ENCODE results near the gene CAST. TPM values are rescaled to one million over a fixed set of nuclear protein-coding genes. Genes with fewer than 3 reads are reported as not detected.

Gene CAST
- total RNA-seq, 1 donor from 2014 or later: 287 TPM

- Histone ChIP-seq H4K20me1 (ENCODE audit: insufficient read depth, low read length) (no peaks in the 10 kb centered on the region), H3K4me2 (ENCODE audit: low read length) (no peak overlapping the region), H2AFZ (ENCODE audit: low read depth, low read length) (no peak overlapping the region), H3K79me2 (ENCODE audit: insufficient read depth, low read length) (no peaks in the 10 kb centered on the region), H3K4me1 (ENCODE audit: insufficient read depth, low read length) (no peaks in the 10 kb centered on the region), H3K9ac (ENCODE audit: low read length) (no peak overlapping the region), H3K9me3 (ENCODE audit: insufficient read depth, low read depth, low read length) (no peaks in the 10 kb centered on the region), H3K4me3 (ENCODE audit: insufficient read depth, low read depth, low read length) (no peak overlapping the region), H3K36me3 (ENCODE audit: insufficient read depth, low read length) (no peaks in the 10 kb centered on the region), H3K27ac (ENCODE audit: low read depth, low read length) (no peak overlapping the region), H3K27me3 (ENCODE audit: insufficient read depth, low read length) (no peaks in the 10 kb centered on the region)
- Mint-ChIP-seq H3K36me3 (ENCODE audit: low read depth, unreplicated experiment) (no peaks in the 10 kb centered on the region), H3K9me3 (ENCODE audit: unreplicated experiment) (peaks cover 7% of the 10 kb centered on the region), H3K27ac (ENCODE audit: unreplicated experiment) (no peak overlapping the region), H3K4me1 (ENCODE audit: low read depth, unreplicated experiment) (peaks cover 17% of the 10 kb centered on the region), H3K27me3 (ENCODE audit: low read depth, unreplicated experiment) (peaks cover 2% of the 10 kb centered on the region), H3K4me3 (ENCODE audit: unreplicated experiment) (no peak overlapping the region)
- FAIRE-seq (no peak), DNase-seq (ENCODE audit: low read depth) (no peak)
- TF ChIP-seq EZH2 (IDR thresholded peaks at IDR 0.05; ENCODE audit: insufficient read depth, low read length) (no peak), CTCF (IDR thresholded peaks at IDR 0.05; ENCODE audit: insufficient read depth, low read depth, low read length) (no peak)
These were observed 26.1 kb upstream of the CAST start for GRCh38 chr5:96636046-96636445.

- no peak for FAIRE-seq
- TF ChIP-seq EZH2 (IDR thresholded peaks at IDR 0.05; ENCODE audit: insufficient read depth, low read length): no peak
- no peak for TF ChIP-seq CTCF (IDR thresholded peaks at IDR 0.05; ENCODE audit: insufficient read depth, low read depth, low read length)
- Histone ChIP-seq H3K9me3 (ENCODE audit: insufficient read depth, low read depth, low read length) (no peaks in the 10 kb centered on the region), H3K4me1 (ENCODE audit: insufficient read depth, low read length) (no peaks in the 10 kb centered on the region), H3K36me3 (ENCODE audit: insufficient read depth, low read length) (no peaks in the 10 kb centered on the region), H3K79me2 (ENCODE audit: insufficient read depth, low read length) (no peaks in the 10 kb centered on the region), H3K4me3 (ENCODE audit: insufficient read depth, low read depth, low read length) (no peak overlapping the region), H3K27ac (ENCODE audit: low read depth, low read length) (no peak overlapping the region), H3K9ac (ENCODE audit: low read length) (no peak overlapping the region), H4K20me1 (ENCODE audit: insufficient read depth, low read length) (no peaks in the 10 kb centered on the region), H3K27me3 (ENCODE audit: insufficient read depth, low read length) (no peaks in the 10 kb centered on the region), H3K4me2 (ENCODE audit: low read length) (no peak overlapping the region), H2AFZ (ENCODE audit: low read depth, low read length) (no peak overlapping the region)
- Mint-ChIP-seq H3K36me3 (ENCODE audit: low read depth, unreplicated experiment) (no peaks in the 10 kb centered on the region), H3K4me1 (ENCODE audit: low read depth, unreplicated experiment) (peaks cover 18% of the 10 kb centered on the region), H3K27ac (ENCODE audit: unreplicated experiment) (no peak overlapping the region), H3K27me3 (ENCODE audit: low read depth, unreplicated experiment) (peaks cover 2% of the 10 kb centered on the region), H3K4me3 (ENCODE audit: unreplicated experiment) (no peak overlapping the region), H3K9me3 (ENCODE audit: unreplicated experiment) (peaks cover 7% of the 10 kb centered on the region)
- DNase-seq (ENCODE audit: low read depth): no peak
These were observed 25.6 kb upstream of the CAST start for GRCh38 chr5:96636594-96636993.

GRCh38 chr5:96637196-96637595 is 25.0 kb upstream of the CAST start:
- Histone ChIP-seq H3K27ac (ENCODE audit: low read depth, low read length) (no peak overlapping the region), H3K36me3 (ENCODE audit: insufficient read depth, low read length) (no peaks in the 10 kb centered on the region), H3K27me3 (ENCODE audit: insufficient read depth, low read length) (no peaks in the 10 kb centered on the region), H3K4me1 (ENCODE audit: insufficient read depth, low read length) (no peaks in the 10 kb centered on the region), H3K9me3 (ENCODE audit: insufficient read depth, low read depth, low read length) (no peaks in the 10 kb centered on the region), H3K9ac (ENCODE audit: low read length) (no peak overlapping the region), H3K4me2 (ENCODE audit: low read length) (no peak overlapping the region), H3K79me2 (ENCODE audit: insufficient read depth, low read length) (no peaks in the 10 kb centered on the region), H4K20me1 (ENCODE audit: insufficient read depth, low read length) (no peaks in the 10 kb centered on the region), H2AFZ (ENCODE audit: low read depth, low read length) (no peak overlapping the region), H3K4me3 (ENCODE audit: insufficient read depth, low read depth, low read length) (no peak overlapping the region)
- peaks cover 2% of the 10 kb centered on the region for H3K27me3 Mint-ChIP-seq (ENCODE audit: low read depth, unreplicated experiment)
- DNase-seq (ENCODE audit: low read depth) (no peak), FAIRE-seq (no peak)
- peaks cover 19% of the 10 kb centered on the region for H3K4me1 Mint-ChIP-seq (ENCODE audit: low read depth, unreplicated experiment)
- H3K9me3 Mint-ChIP-seq (ENCODE audit: unreplicated experiment): peaks cover 7% of the 10 kb centered on the region
- H3K27ac Mint-ChIP-seq (ENCODE audit: unreplicated experiment): no peak overlapping the region
- no peaks in the 10 kb centered on the region for H3K36me3 Mint-ChIP-seq (ENCODE audit: low read depth, unreplicated experiment)
- TF ChIP-seq CTCF (IDR thresholded peaks at IDR 0.05; ENCODE audit: insufficient read depth, low read depth, low read length) (no peak), EZH2 (IDR thresholded peaks at IDR 0.05; ENCODE audit: insufficient read depth, low read length) (no peak)
- H3K4me3 Mint-ChIP-seq (ENCODE audit: unreplicated experiment): no peak overlapping the region

All from astrocyte (in vitro differentiated cells and primary cell).